GM12878 (cell line): ENCODE measurements around the gene CLEC16A. TPM values are rescaled to one million over a fixed set of nuclear protein-coding genes. Genes with fewer than 3 reads are reported as not detected.

Source experiments
- ATF7 ChIP-seq: fragments of 450-650 bp; IDR thresholded peaks from 2 replicates; pipeline ENCODE4 v1.6.1; 2016; ENCODE audit warnings: low read depth, mild to moderate bottlenecking
- BMI1 ChIP-seq: fragments of 450-650 bp; IDR thresholded peaks from 2 replicates; pipeline ENCODE4 v1.6.1; 2016; ENCODE audit warnings: mild to moderate bottlenecking, moderate library complexity, borderline replicate concordance
- FOXK2 ChIP-seq: fragments of 450-650 bp; IDR thresholded peaks from 2 replicates; pipeline ENCODE4 v1.6.1; 2017; ENCODE audit warnings: mild to moderate bottlenecking, moderate library complexity
- GATAD2B ChIP-seq: fragments of 450-650 bp; conservative IDR thresholded peaks from 2 replicates; pipeline ENCODE4 v1.6.1; 2017; ENCODE audit warnings: low read depth, mild to moderate bottlenecking, moderate library complexity
- KAT2A ChIP-seq: conservative IDR thresholded peaks from 2 replicates; pipeline ENCODE4 v1.6.1; 2011; ENCODE audit warnings: low read depth, low read length; ENCODE audit not compliant: control insufficient read depth
- KDM1A ChIP-seq: fragments of 200-600 bp; sonication (generic); IDR thresholded peaks from 2 replicates; pipeline ENCODE4 v1.6.1; 2016; ENCODE audit warnings: borderline replicate concordance
- LARP7 ChIP-seq: fragments of 450-650 bp; IDR thresholded peaks from 2 replicates; pipeline ENCODE4 v1.6.1; 2017; ENCODE audit warnings: mild to moderate bottlenecking
- MEF2B ChIP-seq: fragments of 450-650 bp; IDR thresholded peaks from 2 replicates; pipeline ENCODE4 v1.6.1; 2018; ENCODE audit warnings: mild to moderate bottlenecking, moderate library complexity; ENCODE audit not compliant: partially characterized antibody, poor library complexity, severe bottlenecking
- MTA3 ChIP-seq: IDR thresholded peaks from 2 replicates; pipeline ENCODE4 v1.6.1; 2012; ENCODE audit warnings: low read length, inconsistent platforms, borderline replicate concordance
- NFYB ChIP-seq: IDR thresholded peaks from 2 replicates; pipeline ENCODE4 v1.6.1; 2011; ENCODE audit warnings: low read depth, mild to moderate bottlenecking, low read length, improper control_type of control experiment, moderate library complexity; ENCODE audit not compliant: insufficient read depth
- POLR2AphosphoS2 ChIP-seq: IDR thresholded peaks from 2 replicates; pipeline ENCODE4 v1.6.1; 2011; ENCODE audit warnings: low read depth, mild to moderate bottlenecking, low read length, improper control_type of control experiment, moderate library complexity
- RAD21 ChIP-seq: IDR thresholded peaks from 2 replicates; pipeline ENCODE4 v1.6.1; 2011; ENCODE audit warnings: mild to moderate bottlenecking, low read depth, low read length, moderate library complexity; ENCODE audit not compliant: insufficient read depth
- RAD51 ChIP-seq: fragments of 450-650 bp; IDR thresholded peaks from 2 replicates; pipeline ENCODE4 v1.6.1; 2016; ENCODE audit warnings: moderate library complexity, mild to moderate bottlenecking, inconsistent platforms
- SMC3 ChIP-seq: IDR thresholded peaks from 2 replicates; pipeline ENCODE4 v1.6.1; 2011; ENCODE audit warnings: low read length, improper control_type of control experiment, borderline replicate concordance
- STAT1 ChIP-seq: fragments of 450-650 bp; conservative IDR thresholded peaks from 2 replicates; pipeline ENCODE4 v1.6.1; 2014; ENCODE audit warnings: antibody characterized with exemption, mild to moderate bottlenecking
- TAF1 ChIP-seq: IDR thresholded peaks from 2 replicates; pipeline ENCODE4 v1.6.1; 2011; ENCODE audit warnings: mild to moderate bottlenecking, low read depth, low read length, borderline replicate concordance
- TARDBP ChIP-seq: IDR thresholded peaks from 2 replicates; pipeline ENCODE4 v1.6.1; 2016; ENCODE audit warnings: borderline replicate concordance
- TCF12 ChIP-seq: IDR thresholded peaks from 2 replicates; pipeline ENCODE4 v1.6.1; 2011; ENCODE audit warnings: low read depth, mild to moderate bottlenecking, low read length
- ZNF274 ChIP-seq: IDR thresholded peaks from one replicate; pipeline ENCODE4 v1.8.0; 2011; ENCODE audit not compliant: insufficient read length, insufficient read depth
- polyA plus RNA-seq, 11 experiments: library from polyadenylated mRNA; depleted of rRNA in 4 of 11; unstranded in 6 of 11; stranded (reverse) in 5 of 11; fragments of >200 nt; fragmentation: Nextera tagmentation in 4 of 11; fragmentation: Illumina TruSeq in 1 of 11; extraction: Ambion mirVana in 4 of 11; extraction: Trizol in 1 of 11; gene quantifications; 1 replicate in 1 of 11; 2 replicates in 10 of 11; pipeline versions ENCODE4 v1.2.1 to v1.2.3, GENCODE V29; 2011 to 2016; ENCODE audit warnings: inconsistent platforms in 2 of 11, missing spikeins in 2 of 11, low read depth in 1 of 11
- total RNA-seq, 4 experiments: library from RNA; depleted of rRNA in 3 of 4; stranded (reverse); fragments of >200 nt in 3 of 4; fragmentation: Illumina TruSeq in 1 of 4; extraction: Trizol in 1 of 4; gene quantifications; 2 replicates each; pipeline versions ENCODE4 v1.2.1 to v1.2.3, GENCODE V29; 2013 to 2021
- TF ChIP-seq, protein P1 (sequence below): fragments of 150-350 bp; IDR thresholded peaks from 2 replicates; pipeline ENCODE4 v1.6.1; 2016; ENCODE audit warnings: low read depth, low read length
- TF ChIP-seq, protein P2 (sequence below): fragments of 450-650 bp; IDR thresholded peaks from 2 replicates; pipeline ENCODE4 v1.6.1; 2017; ENCODE audit warnings: antibody characterized with exemption, mild to moderate bottlenecking, moderate library complexity
- TF ChIP-seq, protein P3 (sequence below): fragments of 450-650 bp; IDR thresholded peaks from 2 replicates; pipeline ENCODE4 v1.6.1; 2017; ENCODE audit warnings: mild to moderate bottlenecking, low read depth, inconsistent platforms; ENCODE audit not compliant: poor library complexity, severe bottlenecking

Gene CLEC16A
- total and polyA plus RNA-seq, 10 of the 15 experiments (the other 5 are each of a cell fraction or from before 2014, with no cell fraction given) = 1.5 to 28.8 (median 19.2) TPM

DNA sequence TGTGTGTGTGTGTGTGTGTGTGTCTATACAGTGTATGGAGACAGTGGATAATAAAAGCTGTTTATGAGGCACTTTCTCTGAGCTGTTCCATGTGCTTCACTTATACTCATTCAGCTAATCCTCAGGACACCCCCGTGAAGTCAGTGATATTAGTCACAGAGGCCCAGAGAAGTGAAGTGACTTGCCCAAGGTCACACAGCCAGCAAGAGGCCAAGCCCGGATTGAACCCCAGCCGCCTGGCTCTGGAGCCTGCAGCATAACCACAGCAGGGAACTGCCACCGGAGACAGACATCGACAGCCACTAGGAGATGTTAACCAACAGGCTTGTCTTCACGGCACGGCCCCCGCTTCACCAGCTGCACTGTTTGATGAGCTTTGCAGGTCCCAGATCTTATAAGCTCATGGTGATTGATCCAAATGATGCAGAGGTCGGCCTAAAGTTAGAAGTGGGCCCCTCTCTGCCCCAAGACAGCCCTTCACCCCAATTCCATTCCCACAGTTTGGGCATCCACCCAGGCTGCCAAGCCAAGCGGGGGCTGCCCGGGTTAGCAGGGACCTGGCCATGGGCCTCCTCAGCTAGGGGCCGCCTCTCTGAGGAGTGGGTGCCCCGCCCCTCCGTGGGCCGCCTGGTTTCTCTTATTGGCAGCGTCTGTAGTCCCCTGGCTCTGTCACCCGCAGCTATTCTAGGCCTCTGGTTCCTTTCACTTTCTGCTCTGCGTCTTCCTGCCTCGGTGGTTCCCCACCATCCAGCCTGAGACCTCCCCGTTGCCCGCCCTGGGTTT is 280.7 kb downstream of the CLEC16A start (continued):
- no peak for TF ChIP-seq POLR2AphosphoS2
- TF ChIP-seq FOXK2 = no peak
- TF ChIP-seq MEF2B = peak; percentile 96
- TF ChIP-seq MTA3 = no peak; the same call in 1 of the 2 replicates
- TF ChIP-seq BMI1 = no peak
- TF ChIP-seq STAT1 = no peak
- no peak for TF ChIP-seq KDM1A
- TF ChIP-seq SMC3 = peak; percentile 16; the same call in 1 of the 2 replicates
- no peak for TF ChIP-seq KAT2A
- TF ChIP-seq, protein P1, sequence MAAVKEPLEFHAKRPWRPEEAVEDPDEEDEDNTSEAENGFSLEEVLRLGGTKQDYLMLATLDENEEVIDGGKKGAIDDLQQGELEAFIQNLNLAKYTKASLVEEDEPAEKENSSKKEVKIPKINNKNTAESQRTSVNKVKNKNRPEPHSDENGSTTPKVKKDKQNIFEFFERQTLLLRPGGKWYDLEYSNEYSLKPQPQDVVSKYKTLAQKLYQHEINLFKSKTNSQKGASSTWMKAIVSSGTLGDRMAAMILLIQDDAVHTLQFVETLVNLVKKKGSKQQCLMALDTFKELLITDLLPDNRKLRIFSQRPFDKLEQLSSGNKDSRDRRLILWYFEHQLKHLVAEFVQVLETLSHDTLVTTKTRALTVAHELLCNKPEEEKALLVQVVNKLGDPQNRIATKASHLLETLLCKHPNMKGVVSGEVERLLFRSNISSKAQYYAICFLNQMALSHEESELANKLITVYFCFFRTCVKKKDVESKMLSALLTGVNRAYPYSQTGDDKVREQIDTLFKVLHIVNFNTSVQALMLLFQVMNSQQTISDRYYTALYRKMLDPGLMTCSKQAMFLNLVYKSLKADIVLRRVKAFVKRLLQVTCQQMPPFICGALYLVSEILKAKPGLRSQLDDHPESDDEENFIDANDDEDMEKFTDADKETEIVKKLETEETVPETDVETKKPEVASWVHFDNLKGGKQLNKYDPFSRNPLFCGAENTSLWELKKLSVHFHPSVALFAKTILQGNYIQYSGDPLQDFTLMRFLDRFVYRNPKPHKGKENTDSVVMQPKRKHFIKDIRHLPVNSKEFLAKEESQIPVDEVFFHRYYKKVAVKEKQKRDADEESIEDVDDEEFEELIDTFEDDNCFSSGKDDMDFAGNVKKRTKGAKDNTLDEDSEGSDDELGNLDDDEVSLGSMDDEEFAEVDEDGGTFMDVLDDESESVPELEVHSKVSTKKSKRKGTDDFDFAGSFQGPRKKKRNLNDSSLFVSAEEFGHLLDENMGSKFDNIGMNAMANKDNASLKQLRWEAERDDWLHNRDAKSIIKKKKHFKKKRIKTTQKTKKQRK = no peak
- no peak for TF ChIP-seq RAD21
- TF ChIP-seq, protein P2, sequence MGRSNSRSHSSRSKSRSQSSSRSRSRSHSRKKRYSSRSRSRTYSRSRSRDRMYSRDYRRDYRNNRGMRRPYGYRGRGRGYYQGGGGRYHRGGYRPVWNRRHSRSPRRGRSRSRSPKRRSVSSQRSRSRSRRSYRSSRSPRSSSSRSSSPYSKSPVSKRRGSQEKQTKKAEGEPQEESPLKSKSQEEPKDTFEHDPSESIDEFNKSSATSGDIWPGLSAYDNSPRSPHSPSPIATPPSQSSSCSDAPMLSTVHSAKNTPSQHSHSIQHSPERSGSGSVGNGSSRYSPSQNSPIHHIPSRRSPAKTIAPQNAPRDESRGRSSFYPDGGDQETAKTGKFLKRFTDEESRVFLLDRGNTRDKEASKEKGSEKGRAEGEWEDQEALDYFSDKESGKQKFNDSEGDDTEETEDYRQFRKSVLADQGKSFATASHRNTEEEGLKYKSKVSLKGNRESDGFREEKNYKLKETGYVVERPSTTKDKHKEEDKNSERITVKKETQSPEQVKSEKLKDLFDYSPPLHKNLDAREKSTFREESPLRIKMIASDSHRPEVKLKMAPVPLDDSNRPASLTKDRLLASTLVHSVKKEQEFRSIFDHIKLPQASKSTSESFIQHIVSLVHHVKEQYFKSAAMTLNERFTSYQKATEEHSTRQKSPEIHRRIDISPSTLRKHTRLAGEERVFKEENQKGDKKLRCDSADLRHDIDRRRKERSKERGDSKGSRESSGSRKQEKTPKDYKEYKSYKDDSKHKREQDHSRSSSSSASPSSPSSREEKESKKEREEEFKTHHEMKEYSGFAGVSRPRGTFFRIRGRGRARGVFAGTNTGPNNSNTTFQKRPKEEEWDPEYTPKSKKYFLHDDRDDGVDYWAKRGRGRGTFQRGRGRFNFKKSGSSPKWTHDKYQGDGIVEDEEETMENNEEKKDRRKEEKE = no peak
- TF ChIP-seq, protein P3, sequence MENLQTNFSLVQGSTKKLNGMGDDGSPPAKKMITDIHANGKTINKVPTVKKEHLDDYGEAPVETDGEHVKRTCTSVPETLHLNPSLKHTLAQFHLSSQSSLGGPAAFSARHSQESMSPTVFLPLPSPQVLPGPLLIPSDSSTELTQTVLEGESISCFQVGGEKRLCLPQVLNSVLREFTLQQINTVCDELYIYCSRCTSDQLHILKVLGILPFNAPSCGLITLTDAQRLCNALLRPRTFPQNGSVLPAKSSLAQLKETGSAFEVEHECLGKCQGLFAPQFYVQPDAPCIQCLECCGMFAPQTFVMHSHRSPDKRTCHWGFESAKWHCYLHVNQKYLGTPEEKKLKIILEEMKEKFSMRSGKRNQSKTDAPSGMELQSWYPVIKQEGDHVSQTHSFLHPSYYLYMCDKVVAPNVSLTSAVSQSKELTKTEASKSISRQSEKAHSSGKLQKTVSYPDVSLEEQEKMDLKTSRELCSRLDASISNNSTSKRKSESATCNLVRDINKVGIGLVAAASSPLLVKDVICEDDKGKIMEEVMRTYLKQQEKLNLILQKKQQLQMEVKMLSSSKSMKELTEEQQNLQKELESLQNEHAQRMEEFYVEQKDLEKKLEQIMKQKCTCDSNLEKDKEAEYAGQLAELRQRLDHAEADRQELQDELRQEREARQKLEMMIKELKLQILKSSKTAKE = peak; percentile 41
- no peak for TF ChIP-seq NFYB
- TF ChIP-seq RAD51 = no peak
- no peak for TF ChIP-seq TARDBP
- 0 out of 2 replicates have a peak, but pooled peaks have one; percentile 74 for TF ChIP-seq GATAD2B
- no peak for TF ChIP-seq ZNF274
- TF ChIP-seq TAF1 = no peak
- TF ChIP-seq TCF12 = peak; percentile 68; the same call in 1 of the 2 replicates
- TF ChIP-seq ATF7 = peak; percentile 66
- TF ChIP-seq LARP7 = 0 out of 2 replicates have a peak, but pooled peaks have one; percentile 41
